GM12864 (cell line): ENCODE measurements around the gene KCNK1.

Experiments used
- DNase-seq: peaks from one replicate; pipeline ENCODE4 v3.0.0-alpha.2; 2011; ENCODE audit warnings: low read depth
- H3K4me3 ChIP-seq: 2 replicates; pipeline ENCODE4 v1.5.1; 2011; ENCODE audit warnings: mild to moderate bottlenecking, low read depth, low read length, control low read depth
- CTCF ChIP-seq: IDR thresholded peaks from 2 replicates; pipeline ENCODE4 v1.5.1; 2011; ENCODE audit warnings: low read depth, mild to moderate bottlenecking, moderate library complexity, low read length, control low read depth, inconsistent platforms; ENCODE audit errors: missing control alignments

KCNK1 gene

GRCh38 chr1:233632436-233632835 lies 18.5 kb downstream of the KCNK1 start:
- no peak for DNase-seq
- no peak overlapping the region for H3K4me3 ChIP-seq
- no peak for TF ChIP-seq CTCF

GRCh38 chr1:233635765-233636502 lies 22.0 kb downstream of the KCNK1 start:
- no peak for TF ChIP-seq CTCF
- H3K4me3 ChIP-seq: no peak overlapping the region
- no peak for DNase-seq

GRCh38 chr1:233636503-233636877 lies 22.6 kb downstream of the KCNK1 start:
- no peak for DNase-seq
- H3K4me3 ChIP-seq: no peak overlapping the region
- TF ChIP-seq CTCF: no peak

- no peak for DNase-seq
- no peak for TF ChIP-seq CTCF
- no peak overlapping the region for H3K4me3 ChIP-seq
These were observed 24.6 kb downstream of the KCNK1 start for GRCh38 chr1:233638513-233638912.

- H3K4me3 ChIP-seq: no peak overlapping the region
- no peak for DNase-seq
- no peak for TF ChIP-seq CTCF
These were observed 25.7 kb downstream of the KCNK1 start for GRCh38 chr1:233639611-233640010.

- H3K4me3 ChIP-seq: no peak overlapping the region
- no peak for TF ChIP-seq CTCF
- no peak for DNase-seq
These were observed 26.3 kb downstream of the KCNK1 start for GRCh38 chr1:233640179-233640578.

GRCh38 chr1:233641029-233641428 lies 27.1 kb downstream of the KCNK1 start:
- no peak for TF ChIP-seq CTCF
- H3K4me3 ChIP-seq: no peak overlapping the region
- DNase-seq: no peak
